H9 (cell line): ENCODE results near the gene CASP8AP2. TPM values are rescaled to one million over a fixed set of nuclear protein-coding genes. Genes with fewer than 3 reads are reported as not detected.

ENCODE experiments used
- DNase-seq: peaks from one replicate; pipeline ENCODE4 v3.0.0-alpha.2; 2017
- H2AFZ ChIP-seq: one replicate; pipeline ENCODE4 v1.6.1; 2013; ENCODE audit warnings: mild to moderate bottlenecking, low read length, control low read depth, moderate library complexity
- H2AK5ac ChIP-seq: 2 replicates; pipeline ENCODE4 v1.6.1; 2013; ENCODE audit warnings: low read length, control low read depth, mixed read lengths; ENCODE audit not compliant: insufficient read length
- H2BK120ac ChIP-seq: one replicate; pipeline ENCODE4 v1.6.1; 2013; ENCODE audit warnings: low read depth, mild to moderate bottlenecking, low read length, control low read depth, inconsistent platforms; ENCODE audit not compliant: poor library complexity, severe bottlenecking
- H2BK12ac ChIP-seq: 2 replicates; pipeline ENCODE4 v1.6.1; 2013; ENCODE audit warnings: low read length, control low read depth, mixed read lengths, low read depth; ENCODE audit not compliant: insufficient read length
- H2BK15ac ChIP-seq: 2 replicates; pipeline ENCODE4 v1.6.1; 2013; ENCODE audit warnings: low read depth, low read length, control low read depth
- H2BK20ac ChIP-seq: one replicate; pipeline ENCODE4 v1.6.1; 2013; ENCODE audit warnings: low read depth, mild to moderate bottlenecking, low read length, control low read depth, inconsistent platforms; ENCODE audit not compliant: poor library complexity, severe bottlenecking
- H2BK5ac ChIP-seq: 2 replicates; pipeline ENCODE4 v1.6.1; 2013; ENCODE audit warnings: low read length, control low read depth, mixed read lengths; ENCODE audit not compliant: insufficient read length
- H3K14ac ChIP-seq: 2 replicates; pipeline ENCODE4 v1.6.1; 2013; ENCODE audit warnings: low read length, control low read depth; ENCODE audit not compliant: insufficient read depth
- H3K18ac ChIP-seq: 2 replicates; pipeline ENCODE4 v1.6.1; 2013; ENCODE audit warnings: low read depth, mild to moderate bottlenecking, mixed read lengths, low read length, control low read depth; ENCODE audit not compliant: insufficient read length
- H3K23ac ChIP-seq: 2 replicates; pipeline ENCODE4 v1.6.1; 2013; ENCODE audit warnings: low read length, control low read depth, mixed read lengths, low read depth; ENCODE audit not compliant: insufficient read length
- H3K23me2 ChIP-seq: 2 replicates; pipeline ENCODE4 v1.6.1; 2013; ENCODE audit warnings: low read depth, mild to moderate bottlenecking, mixed read lengths, low read length, control low read depth; ENCODE audit not compliant: insufficient read length, poor library complexity, severe bottlenecking
- H3K27ac ChIP-seq: 2 replicates; pipeline ENCODE4 v1.5.1; 2013; ENCODE audit warnings: low read length, control low read depth, mixed read lengths, low read depth; ENCODE audit not compliant: insufficient read length
- H3K27me3 ChIP-seq: 2 replicates; pipeline ENCODE4 v1.6.1; 2013; ENCODE audit warnings: low read length, control low read depth, inconsistent platforms; ENCODE audit not compliant: insufficient read depth
- H3K4ac ChIP-seq: 2 replicates; pipeline ENCODE4 v1.6.1; 2013; ENCODE audit warnings: low read depth, mild to moderate bottlenecking, control low read depth, inconsistent platforms, low read length, moderate library complexity
- H3K4me1 ChIP-seq: 2 replicates; pipeline ENCODE4 v1.6.1; 2013; ENCODE audit warnings: low read length, control low read depth, inconsistent platforms; ENCODE audit not compliant: insufficient read depth
- H3K4me2 ChIP-seq: 2 replicates; pipeline ENCODE4 v1.6.1; 2013; ENCODE audit warnings: low read length, control low read depth, mixed read lengths; ENCODE audit not compliant: insufficient read length, insufficient read depth
- H3K56ac ChIP-seq: 2 replicates; pipeline ENCODE4 v1.6.1; 2013; ENCODE audit warnings: low read depth, mild to moderate bottlenecking, mixed read lengths, low read length, control low read depth; ENCODE audit not compliant: insufficient read length
- H3K79me1 ChIP-seq: 2 replicates; pipeline ENCODE4 v1.6.1; 2013; ENCODE audit warnings: low read depth, mild to moderate bottlenecking, moderate library complexity, low read length, control low read depth, inconsistent platforms; ENCODE audit not compliant: insufficient read depth, poor library complexity, severe bottlenecking
- H3K79me2 ChIP-seq: 2 replicates; pipeline ENCODE4 v1.6.1; 2013; ENCODE audit warnings: low read length, control low read depth, inconsistent platforms; ENCODE audit not compliant: insufficient read depth
- H3K9ac ChIP-seq: 2 replicates; pipeline ENCODE4 v1.6.1; 2013; ENCODE audit warnings: low read length, control low read depth, mixed read lengths; ENCODE audit not compliant: insufficient read length; ENCODE audit errors: extremely low read depth
- H3K9me3 ChIP-seq: one replicate; pipeline ENCODE4 v1.6.1; 2013; ENCODE audit warnings: low read depth, low read length, inconsistent platforms; ENCODE audit not compliant: control insufficient read depth
- H3T11ph ChIP-seq: one replicate; pipeline ENCODE4 v1.6.1; 2013; ENCODE audit warnings: mild to moderate bottlenecking, low read length, control low read depth, inconsistent platforms
- H4K20me1 ChIP-seq: one replicate; pipeline ENCODE4 v1.6.1; 2013; ENCODE audit not compliant: control insufficient read depth, insufficient read length, insufficient read depth
- H4K5ac ChIP-seq: 2 replicates; pipeline ENCODE4 v1.6.1; 2013; ENCODE audit warnings: low read depth, mild to moderate bottlenecking, mixed read lengths, low read length, control low read depth; ENCODE audit not compliant: insufficient read length
- H4K8ac ChIP-seq: replicated peaks from 2 replicates; pipeline ENCODE4 v1.6.1; 2013; ENCODE audit warnings: low read length, control low read depth, mixed read lengths, low read depth; ENCODE audit not compliant: insufficient read length
- H4K91ac ChIP-seq: 2 replicates; pipeline ENCODE4 v1.6.1; 2013; ENCODE audit warnings: low read depth, mild to moderate bottlenecking, moderate library complexity, mixed read lengths, low read length, control low read depth; ENCODE audit not compliant: insufficient read length
- H3K27ac Mint-ChIP-seq, 3 experiments: 2 replicates in 2 of 3; 3 replicates in 1 of 3; pipeline ENCODE4 v1.8.0; 2020 to 2021; ENCODE audit warnings: mixed read lengths in 3 of 3, mild to moderate bottlenecking in 1 of 3, moderate library complexity in 1 of 3
- H3K27me3 Mint-ChIP-seq: 2 replicates; pipeline ENCODE4 v1.8.0; 2021; ENCODE audit warnings: low read depth, mild to moderate bottlenecking, moderate library complexity, mixed read lengths
- H3K36me3 Mint-ChIP-seq, 3 experiments: 2 replicates in 2 of 3; 3 replicates in 1 of 3; pipeline ENCODE4 v1.8.0; 2020 to 2021; ENCODE audit warnings: low read depth in 3 of 3, mixed read lengths in 3 of 3; ENCODE audit not compliant: insufficient read depth in 1 of 3
- H3K4me1 Mint-ChIP-seq, 2 experiments: 2 replicates each; pipeline ENCODE4 v1.8.0; 2020; ENCODE audit warnings: mixed read lengths in 2 of 2
- H3K4me3 Mint-ChIP-seq, 2 experiments: 2 replicates in 1 of 2; 3 replicates in 1 of 2; pipeline ENCODE4 v1.8.0; 2020 to 2021; ENCODE audit warnings: mild to moderate bottlenecking in 2 of 2, mixed read lengths in 2 of 2, moderate library complexity in 1 of 2
- H3K9me3 Mint-ChIP-seq, 2 experiments: 2 replicates in 1 of 2; 3 replicates in 1 of 2; pipeline ENCODE4 v1.8.0; 2020; ENCODE audit warnings: mild to moderate bottlenecking in 2 of 2, mixed read lengths in 2 of 2, moderate library complexity in 1 of 2
- WGBS: extraction: QIAGEN DNeasy Blood & Tissue Kit; methylation state at CpG from one replicate; pipeline ENCODE4 v1.1.7; 2013; ENCODE audit warnings: missing lambda C conversion rate, low lambda C conversion rate, mixed read lengths; ENCODE audit not compliant: insufficient read length; ENCODE audit errors: extremely low coverage; 5-methylcytosine and 5-hydroxymethylcytosine counted together
- total RNA-seq: library from RNA; stranded (reverse); gene quantifications from 2 replicates; pipeline ENCODE4 v1.2.1, GENCODE V29; 2021
- TF ChIP-seq, protein P1 (sequence below): fragments of 200-600 bp; sonication (generic); conservative IDR thresholded peaks from 3 replicates; pipeline ENCODE4 v1.8.0; 2021; ENCODE audit warnings: antibody characterized with exemption, mild to moderate bottlenecking

Gene CASP8AP2
- total RNA-seq, 1 experiment from 2014 or later = 33.6 TPM

DNA sequence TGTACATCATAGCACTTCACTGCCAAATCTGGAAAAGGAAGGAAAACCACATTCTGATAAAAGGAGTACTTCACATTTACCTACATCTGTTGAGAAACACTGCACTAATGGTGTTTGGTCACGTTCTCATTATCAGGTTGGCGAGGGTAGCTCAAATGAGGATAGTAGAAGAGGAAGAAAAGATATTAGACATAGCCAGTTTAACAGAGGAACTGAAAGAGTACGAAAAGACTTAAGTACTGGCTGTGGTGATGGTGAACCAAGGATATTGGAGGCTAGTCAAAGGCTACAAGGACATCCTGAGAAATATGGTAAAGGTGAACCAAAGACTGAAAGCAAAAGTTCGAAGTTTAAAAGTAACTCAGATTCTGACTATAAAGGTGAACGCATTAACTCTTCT is 32.6 kb downstream of the CASP8AP2 start:
- no CpG with 5 or more reads among the region's 5 CpGs for WGBS
- no peak overlapping the region for H2BK20ac ChIP-seq
- no peaks in the 10 kb centered on the region for H3K23me2 ChIP-seq
- no peak overlapping the region for H2BK5ac ChIP-seq
- no peak overlapping the region for H3K18ac ChIP-seq
- no peak overlapping the region for H3K9ac ChIP-seq
- H3K4ac ChIP-seq = no peak overlapping the region
- no peaks in the 10 kb centered on the region for H3K27me3 Mint-ChIP-seq
- H3K27ac Mint-ChIP-seq = no peak overlapping the region
- no peak for DNase-seq
- no peak overlapping the region for H2AFZ ChIP-seq
- no peak overlapping the region for H4K91ac ChIP-seq
- TF ChIP-seq, protein P1, sequence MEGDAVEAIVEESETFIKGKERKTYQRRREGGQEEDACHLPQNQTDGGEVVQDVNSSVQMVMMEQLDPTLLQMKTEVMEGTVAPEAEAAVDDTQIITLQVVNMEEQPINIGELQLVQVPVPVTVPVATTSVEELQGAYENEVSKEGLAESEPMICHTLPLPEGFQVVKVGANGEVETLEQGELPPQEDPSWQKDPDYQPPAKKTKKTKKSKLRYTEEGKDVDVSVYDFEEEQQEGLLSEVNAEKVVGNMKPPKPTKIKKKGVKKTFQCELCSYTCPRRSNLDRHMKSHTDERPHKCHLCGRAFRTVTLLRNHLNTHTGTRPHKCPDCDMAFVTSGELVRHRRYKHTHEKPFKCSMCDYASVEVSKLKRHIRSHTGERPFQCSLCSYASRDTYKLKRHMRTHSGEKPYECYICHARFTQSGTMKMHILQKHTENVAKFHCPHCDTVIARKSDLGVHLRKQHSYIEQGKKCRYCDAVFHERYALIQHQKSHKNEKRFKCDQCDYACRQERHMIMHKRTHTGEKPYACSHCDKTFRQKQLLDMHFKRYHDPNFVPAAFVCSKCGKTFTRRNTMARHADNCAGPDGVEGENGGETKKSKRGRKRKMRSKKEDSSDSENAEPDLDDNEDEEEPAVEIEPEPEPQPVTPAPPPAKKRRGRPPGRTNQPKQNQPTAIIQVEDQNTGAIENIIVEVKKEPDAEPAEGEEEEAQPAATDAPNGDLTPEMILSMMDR = no peak
- no peak overlapping the region for H3K23ac ChIP-seq
- no peak overlapping the region for H4K5ac ChIP-seq
- no peak overlapping the region for H2BK120ac ChIP-seq
- H3K79me1 ChIP-seq = no peaks in the 10 kb centered on the region
- H3K4me3 Mint-ChIP-seq = no peak overlapping the region
- H3K27me3 ChIP-seq = no peaks in the 10 kb centered on the region
- no peak overlapping the region for H4K8ac ChIP-seq
- no peaks in the 10 kb centered on the region for H3K9me3 ChIP-seq
- no peaks in the 10 kb centered on the region for H4K20me1 ChIP-seq
- H3K36me3 Mint-ChIP-seq = peaks cover 56 to 81% (median 79%) of the 10 kb centered on the region in 3 experiments
- no peaks in the 10 kb centered on the region for H3K79me2 ChIP-seq
- no peak overlapping the region for H2AK5ac ChIP-seq
- no peak overlapping the region for H2BK12ac ChIP-seq
- H3K4me1 Mint-ChIP-seq = no peaks in the 10 kb centered on the region
- no peak overlapping the region for H3T11ph ChIP-seq
- no peak overlapping the region for H3K27ac ChIP-seq
- H3K4me2 ChIP-seq = no peak overlapping the region
- H3K14ac ChIP-seq = no peak overlapping the region
- H3K9me3 Mint-ChIP-seq = no peaks in the 10 kb centered on the region; a peak in 1 of 5 replicates
- H3K56ac ChIP-seq = no peak overlapping the region
- H2BK15ac ChIP-seq = no peak overlapping the region
- H3K4me1 ChIP-seq = no peaks in the 10 kb centered on the region
